ENCODE results near the gene GCNA.

Gene GCNA

GRCh38 chrX:71545364-71545763 lies 32.9 kb upstream of the GCNA start:
- Histone ChIP-seq H3K27ac (ENCODE audit: poor library complexity, severe bottlenecking) (no peak overlapping the region), H3K4me1 (ENCODE audit: insufficient read depth, poor library complexity, severe bottlenecking) (peaks cover 30% of the 10 kb centered on the region), H3K27me3 (ENCODE audit: insufficient read depth, poor library complexity, severe bottlenecking) (no peaks in the 10 kb centered on the region), H3K9me3 (ENCODE audit: severe bottlenecking) (no peaks in the 10 kb centered on the region), H3K36me3 (ENCODE audit: low read depth) (peaks cover 51% of the 10 kb centered on the region), H3K4me3 (ENCODE audit: severe bottlenecking) (no peak overlapping the region)
- DNase-seq (ENCODE audit: low spot score) (no peak), ATAC-seq (ENCODE audit: low read depth) (no peak)
- no peak for TF ChIP-seq CTCF (IDR thresholded peaks at IDR 0.05; ENCODE audit: poor library complexity, severe bottlenecking)

GRCh38 chrX:71546879-71547278 lies 31.4 kb upstream of the GCNA start:
- ATAC-seq (ENCODE audit: low read depth) (no peak), DNase-seq (ENCODE audit: low spot score) (no peak)
- peaks cover 58% of the 10 kb centered on the region for H3K36me3 ChIP-seq (ENCODE audit: low read depth)
- H3K27me3 ChIP-seq (ENCODE audit: insufficient read depth, poor library complexity, severe bottlenecking) = no peaks in the 10 kb centered on the region
- peaks cover 21% of the 10 kb centered on the region for H3K4me1 ChIP-seq (ENCODE audit: insufficient read depth, poor library complexity, severe bottlenecking)
- H3K4me3 ChIP-seq (ENCODE audit: severe bottlenecking) = no peak overlapping the region
- no peaks in the 10 kb centered on the region for H3K9me3 ChIP-seq (ENCODE audit: severe bottlenecking)
- no peak overlapping the region for H3K27ac ChIP-seq (ENCODE audit: poor library complexity, severe bottlenecking)
- TF ChIP-seq CTCF (IDR thresholded peaks at IDR 0.05; ENCODE audit: poor library complexity, severe bottlenecking) = no peak

DNA sequence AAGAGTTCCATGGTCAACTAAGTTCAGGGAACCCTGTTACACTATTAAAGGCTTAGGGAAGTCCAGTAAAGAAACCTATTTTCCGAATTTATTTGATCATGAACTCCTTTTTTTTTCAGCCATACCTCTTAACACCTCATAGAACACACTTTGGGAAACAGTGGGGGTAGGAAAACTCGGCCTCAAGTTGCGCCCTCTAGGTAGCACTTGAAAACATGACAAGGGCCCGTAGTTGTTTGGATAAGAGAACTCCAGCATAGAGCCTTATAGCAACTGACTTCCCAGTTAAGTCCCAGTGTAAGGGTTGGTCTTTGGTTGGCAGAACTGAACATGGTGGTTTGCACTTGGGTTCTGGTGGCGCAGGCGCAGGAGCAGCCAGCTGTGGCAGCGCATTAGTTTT lies 30.9 kb upstream of the GCNA start:
- no peak for DNase-seq (ENCODE audit: low spot score)
- no peak for TF ChIP-seq CTCF (IDR thresholded peaks at IDR 0.05; ENCODE audit: poor library complexity, severe bottlenecking)
- H3K4me3 ChIP-seq (ENCODE audit: severe bottlenecking) = no peak overlapping the region
- peaks cover 17% of the 10 kb centered on the region for H3K4me1 ChIP-seq (ENCODE audit: insufficient read depth, poor library complexity, severe bottlenecking)
- peaks cover 58% of the 10 kb centered on the region for H3K36me3 ChIP-seq (ENCODE audit: low read depth)
- no peak overlapping the region for H3K27ac ChIP-seq (ENCODE audit: poor library complexity, severe bottlenecking)
- H3K9me3 ChIP-seq (ENCODE audit: severe bottlenecking) = no peaks in the 10 kb centered on the region
- no peak for ATAC-seq (ENCODE audit: low read depth)
- H3K27me3 ChIP-seq (ENCODE audit: insufficient read depth, poor library complexity, severe bottlenecking) = no peaks in the 10 kb centered on the region

GRCh38 chrX:71549986-71550385 lies 28.3 kb upstream of the GCNA start:
- Histone ChIP-seq H3K9me3 (ENCODE audit: severe bottlenecking) (no peaks in the 10 kb centered on the region), H3K4me1 (ENCODE audit: insufficient read depth, poor library complexity, severe bottlenecking) (no peaks in the 10 kb centered on the region), H3K27me3 (ENCODE audit: insufficient read depth, poor library complexity, severe bottlenecking) (no peaks in the 10 kb centered on the region), H3K36me3 (ENCODE audit: low read depth) (peaks cover 65% of the 10 kb centered on the region), H3K27ac (ENCODE audit: poor library complexity, severe bottlenecking) (no peak overlapping the region), H3K4me3 (ENCODE audit: severe bottlenecking) (no peak overlapping the region)
- ATAC-seq (ENCODE audit: low read depth) = no peak
- no peak for DNase-seq (ENCODE audit: low spot score)
- TF ChIP-seq CTCF (IDR thresholded peaks at IDR 0.05; ENCODE audit: poor library complexity, severe bottlenecking) = no peak

DNA sequence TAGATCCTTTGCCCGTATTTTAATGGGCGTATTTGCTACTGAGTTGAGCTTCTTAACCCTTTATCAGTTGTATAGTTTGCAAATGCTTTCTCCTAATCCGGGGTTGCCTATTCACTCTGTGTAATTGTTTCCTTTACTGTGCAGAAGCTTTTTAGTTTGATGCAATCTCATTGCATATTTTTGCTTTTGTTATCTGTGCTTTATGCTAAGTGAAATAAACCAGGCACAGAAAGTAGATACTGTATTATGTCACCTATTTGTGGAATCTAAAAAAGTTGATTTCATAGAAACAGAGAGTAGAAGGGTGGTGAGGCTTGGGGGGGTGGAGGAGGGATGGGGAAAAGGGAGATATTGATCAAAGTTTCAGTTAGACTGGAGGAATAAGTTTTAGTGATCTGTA lies 27.7 kb upstream of the GCNA start:
- TF ChIP-seq CTCF (IDR thresholded peaks at IDR 0.05; ENCODE audit: poor library complexity, severe bottlenecking) = no peak
- Histone ChIP-seq H3K9me3 (ENCODE audit: severe bottlenecking) (no peaks in the 10 kb centered on the region), H3K27me3 (ENCODE audit: insufficient read depth, poor library complexity, severe bottlenecking) (no peaks in the 10 kb centered on the region), H3K27ac (ENCODE audit: poor library complexity, severe bottlenecking) (no peak overlapping the region), H3K36me3 (ENCODE audit: low read depth) (peaks cover 65% of the 10 kb centered on the region), H3K4me1 (ENCODE audit: insufficient read depth, poor library complexity, severe bottlenecking) (no peaks in the 10 kb centered on the region), H3K4me3 (ENCODE audit: severe bottlenecking) (no peak overlapping the region)
- ATAC-seq (ENCODE audit: low read depth) = no peak
- DNase-seq (ENCODE audit: low spot score) = no peak

Data from RWPE2 (cell line).